ENCODE data around the gene CCL19. TPM values are rescaled to one million over a fixed set of nuclear protein-coding genes. Genes with fewer than 3 reads are reported as not detected.

CCL19 gene
- polyA plus RNA-seq, 2 donors: 2.2 to 10.5 TPM

GRCh38 chr9:34646211-34647083 is 44.6 kb downstream of the CCL19 start, which contains the start of gene GALT:
Gene GALT, plus strand, starts transcription at chr9:34646675. Its CDS starts 30 bp downstream, at chr9:34646705.
- Histone ChIP-seq H3K36me3 (ENCODE audit: control insufficient read depth in 2 of 2, insufficient read depth in 2 of 2, low read length in 1 of 2) (peaks cover 0 to 16% of the 10 kb centered on the region in 2 donors), H3K27me3 (ENCODE audit: control insufficient read depth in 1 of 2, insufficient read depth in 2 of 2, low read length in 2 of 2) (no peaks in the 10 kb centered on the region), H3K4me1 (ENCODE audit: control insufficient read depth in 2 of 2, insufficient read depth in 2 of 2, low read length in 1 of 2) (peaks cover 12 to 16% of the 10 kb centered on the region in 2 donors), H3K4me3 (ENCODE audit: low read depth in 1 of 2, low read length in 2 of 2) (peak within 1 kb of the TSS; percentile 72 to 80), H3K9me3 (ENCODE audit: control insufficient read depth in 2 of 2, insufficient read depth in 1 of 2, low read depth in 1 of 2, low read length in 1 of 2) (no peaks in the 10 kb centered on the region), H3K27ac (ENCODE audit: low read depth in 2 of 2, low read length in 1 of 2) (peak within 1 kb of the TSS; percentile 81 to 86)
- 5% methylated on average over 43 of the region's 43 CpGs for WGBS, 2 donors

- no peak overlapping the region for H3K27ac ChIP-seq (ENCODE audit: low read depth in 2 of 2, low read length in 1 of 2)
- peaks cover 0 to 13% of the 10 kb centered on the region in 2 donors for H3K36me3 ChIP-seq (ENCODE audit: control insufficient read depth in 2 of 2, insufficient read depth in 2 of 2, low read length in 1 of 2)
- peaks cover 12 to 16% of the 10 kb centered on the region in 2 donors for H3K4me1 ChIP-seq (ENCODE audit: control insufficient read depth in 2 of 2, insufficient read depth in 2 of 2, low read length in 1 of 2)
- no peaks in the 10 kb centered on the region for H3K9me3 ChIP-seq (ENCODE audit: control insufficient read depth in 2 of 2, insufficient read depth in 1 of 2, low read depth in 1 of 2, low read length in 1 of 2)
- no peak overlapping the region for H3K4me3 ChIP-seq (ENCODE audit: low read depth in 1 of 2, low read length in 2 of 2)
- H3K27me3 ChIP-seq (ENCODE audit: control insufficient read depth in 1 of 2, insufficient read depth in 2 of 2, low read length in 2 of 2): no peaks in the 10 kb centered on the region
Measured at GRCh38 chr9:34644766-34645314, 46.2 kb downstream of the CCL19 start.

- WGBS, 2 donors: 96 to 100% methylated on average over 1 of the region's 1 CpG
- no peak overlapping the region for H3K27ac ChIP-seq (ENCODE audit: low read depth in 2 of 2, low read length in 1 of 2)
- no peaks in the 10 kb centered on the region for H3K27me3 ChIP-seq (ENCODE audit: control insufficient read depth in 1 of 2, insufficient read depth in 2 of 2, low read length in 2 of 2)
Measured at GRCh38 chr9:34642679-34643078, 48.4 kb downstream of the CCL19 start.

More at GRCh38 chr9:34642679-34643078, 48.4 kb downstream of the CCL19 start:
- H3K4me3 ChIP-seq (ENCODE audit: low read depth in 1 of 2, low read length in 2 of 2): no peak overlapping the region
- no peaks in the 10 kb centered on the region for H3K9me3 ChIP-seq (ENCODE audit: control insufficient read depth in 2 of 2, insufficient read depth in 1 of 2, low read depth in 1 of 2, low read length in 1 of 2)
- H3K4me1 ChIP-seq (ENCODE audit: control insufficient read depth in 2 of 2, insufficient read depth in 2 of 2, low read length in 1 of 2): peaks cover 10 to 15% of the 10 kb centered on the region in 2 donors
- H3K36me3 ChIP-seq (ENCODE audit: control insufficient read depth in 2 of 2, insufficient read depth in 2 of 2, low read length in 1 of 2): no peaks in the 10 kb centered on the region

Other genes with a start within 250 kb of the CCL19 start
- 1 to 10 TPM; 4.2 TPM for gene FAM219A, start 232.7 kb downstream of the CCL19 start, polyA plus RNA-seq
- gene DNAI1, start 232.5 kb downstream of the CCL19 start, polyA plus RNA-seq: not detected
- gene ENHO, start 168.3 kb downstream of the CCL19 start, polyA plus RNA-seq: under 1 TPM; 0.31 to 0.39 TPM
- gene CNTFR, start 101.6 kb downstream of the CCL19 start, polyA plus RNA-seq: under 1 TPM; 0.22 to 0.54 TPM
- gene RPP25L, start 79.2 kb downstream of the CCL19 start, polyA plus RNA-seq: 10 to 100 TPM; 23.0 to 32.2 TPM
- 100 to 1,000 TPM in 1 of 2 donors, 10 to 100 TPM in 1; 44.4 to 112 TPM for gene DCTN3, start 70.8 kb downstream of the CCL19 start, polyA plus RNA-seq
- not detected for gene ARID3C, start 62.2 kb downstream of the CCL19 start, polyA plus RNA-seq
- 10 to 100 TPM; 42.1 to 68.5 TPM for gene SIGMAR1, start 53.5 kb downstream of the CCL19 start, polyA plus RNA-seq
- 10 to 100 TPM; 16.6 to 27.3 TPM for gene GALT, start 44.6 kb downstream of the CCL19 start, polyA plus RNA-seq
- 10 to 100 TPM in 1 of 2 donors, 1 to 10 TPM in 1; 7.1 to 10.7 TPM for gene IL11RA, start 39.1 kb downstream of the CCL19 start, polyA plus RNA-seq
- under 1 TPM; 0.16 to 0.58 TPM for gene CCL27, start 28.6 kb downstream of the CCL19 start, polyA plus RNA-seq
- gene CCL21, start 18.9 kb upstream of the CCL19 start, polyA plus RNA-seq: 10 to 100 TPM; 13.2 to 50.9 TPM